H1 (cell line): Measurements from ENCODE around the gene CDH1. TPM values are rescaled to one million over a fixed set of nuclear protein-coding genes. Genes with fewer than 3 reads are reported as not detected.

Source experiments
- CTCF ChIA-PET: fragments of 300-600 bp; sonication (Branson Sonifier 250); formaldehyde crosslinking; loops from one replicate; lab custom pipeline; 2021; ENCODE audit not compliant: partially characterized antibody; lab: Charles Lee
- POLR2A ChIA-PET: fragments of 300-600 bp; sonication (Branson Sonifier 250); formaldehyde crosslinking; loops from one replicate; lab custom pipeline; 2021; ENCODE audit warnings: inconsistent platforms; ENCODE audit not compliant: partially characterized antibody; lab: Charles Lee
- DNase-seq, 2 experiments: peaks; one replicate each; pipeline versions ENCODE4 v3.0.0 to v3.0.0-alpha.2; 2010 to 2022; ENCODE audit warnings: low spot score in 2 of 2, low read depth in 1 of 2, mixed read lengths in 1 of 2
- FAIRE-seq: peaks from 2 replicates; lab custom pipeline; 2011; peaks lifted over from hg19 to GRCh38; lab: Jason Lieb, UNC
- H2AFZ ChIP-seq: 2 replicates; pipeline ENCODE4 v1.8.1; 2012; ENCODE audit warnings: low read length, inconsistent platforms
- H2AK5ac ChIP-seq: 2 replicates; pipeline ENCODE4 v1.6.1; 2013; ENCODE audit warnings: low read depth, low read length
- H2BK120ac ChIP-seq: replicated peaks from 2 replicates; pipeline ENCODE3; 2013; ENCODE audit warnings: low read depth, low read length, inconsistent platforms
- H2BK12ac ChIP-seq: 2 replicates; pipeline ENCODE4 v1.6.1; 2013; ENCODE audit warnings: low read depth, low read length
- H2BK15ac ChIP-seq: 2 replicates; pipeline ENCODE4 v1.6.1; 2013; ENCODE audit warnings: low read length
- H2BK20ac ChIP-seq: 2 replicates; pipeline ENCODE4 v1.6.1; 2013; ENCODE audit warnings: low read length
- H2BK5ac ChIP-seq: 2 replicates; pipeline ENCODE4 v1.6.1; 2013; ENCODE audit warnings: low read depth, low read length
- H3K14ac ChIP-seq: 2 replicates; pipeline ENCODE4 v1.6.1; 2013; ENCODE audit warnings: inconsistent platforms; ENCODE audit not compliant: insufficient read length
- H3K18ac ChIP-seq: 2 replicates; pipeline ENCODE4 v1.6.1; 2013; ENCODE audit warnings: low read length; ENCODE audit errors: extremely low read depth
- H3K23ac ChIP-seq: 2 replicates; pipeline ENCODE4 v1.6.1; 2013; ENCODE audit warnings: inconsistent platforms; ENCODE audit not compliant: insufficient read length
- H3K23me2 ChIP-seq: 2 replicates; pipeline ENCODE4 v1.6.1; 2013; ENCODE audit warnings: low read depth, low read length
- H3K27ac ChIP-seq: 2 replicates; pipeline ENCODE4 v1.6.1; 2011; ENCODE audit warnings: low read depth, low read length, inconsistent platforms
- H3K27me3 ChIP-seq, 4 experiments: replicated peaks in 1 of 4; 1 replicate in 1 of 4; 2 replicates in 3 of 4; pipeline versions ENCODE4 v1.6.1 to v1.8.1; 2011 to 2013; ENCODE audit warnings: low read length in 3 of 4, mild to moderate bottlenecking in 3 of 4, inconsistent platforms in 2 of 4, mixed read lengths in 2 of 4, moderate library complexity in 1 of 4; ENCODE audit not compliant: control insufficient read depth in 3 of 4, insufficient read depth in 3 of 4; ENCODE audit errors: extremely low read depth in 1 of 4
- H3K36me3 ChIP-seq, 4 experiments: 2 replicates each; pipeline versions ENCODE4 v1.6.1 to v1.8.1; 2011 to 2013; ENCODE audit warnings: mild to moderate bottlenecking in 4 of 4, low read length in 3 of 4, moderate library complexity in 2 of 4, control low read depth in 1 of 4, inconsistent platforms in 1 of 4; ENCODE audit not compliant: insufficient read depth in 4 of 4, control insufficient read depth in 2 of 4
- H3K4ac ChIP-seq: replicated peaks from 2 replicates; pipeline ENCODE3; 2013; ENCODE audit warnings: low read length, low read depth, mixed read lengths, inconsistent platforms; ENCODE audit not compliant: insufficient read length
- H3K4me1 ChIP-seq, 4 experiments: replicated peaks in 1 of 4; 1 replicate in 1 of 4; 2 replicates in 3 of 4; pipeline versions ENCODE4 v1.6.1 to v1.8.1; 2011 to 2013; ENCODE audit warnings: low read length in 3 of 4, inconsistent platforms in 2 of 4, mixed read lengths in 1 of 4; ENCODE audit not compliant: insufficient read depth in 4 of 4, control insufficient read depth in 3 of 4
- H3K4me2 ChIP-seq, 2 experiments: 2 replicates each; pipeline versions ENCODE4 v1.6.1 to v1.8.1; 2011 to 2013; ENCODE audit warnings: low read depth in 2 of 2, low read length in 2 of 2, control low read depth in 1 of 2, inconsistent platforms in 1 of 2, mild to moderate bottlenecking in 1 of 2; ENCODE audit not compliant: insufficient read depth in 1 of 2
- H3K4me3 ChIP-seq, 4 experiments: fragments of 200-600, 300-600 bp in 1 of 4; sonication (generic), shearing (Covaris generic), sonication (Bioruptor Twin) in 1 of 4; 2 replicates each; pipeline versions ENCODE4 v1.5.1 to v1.8.1; 2011 to 2016; ENCODE audit warnings: low read length in 4 of 4, low read depth in 3 of 4, control low read depth in 2 of 4, inconsistent platforms in 2 of 4, mild to moderate bottlenecking in 2 of 4, mixed read lengths in 1 of 4, moderate library complexity in 1 of 4; ENCODE audit not compliant: insufficient read depth in 2 of 4; ENCODE audit errors: extremely low read depth in 1 of 4
- H3K56ac ChIP-seq: replicated peaks from 2 replicates; pipeline ENCODE3; 2013; ENCODE audit warnings: low read depth, mild to moderate bottlenecking, mixed read lengths, low read length, inconsistent platforms; ENCODE audit not compliant: insufficient read length
- H3K79me1 ChIP-seq: 2 replicates; pipeline ENCODE4 v1.6.1; 2013; ENCODE audit warnings: low read depth, low read length, control low read depth
- H3K79me2 ChIP-seq, 2 experiments: 2 replicates each; pipeline versions ENCODE4 v1.6.1 to v1.8.1; 2012 to 2013; ENCODE audit warnings: low read length in 2 of 2, mild to moderate bottlenecking in 2 of 2, inconsistent platforms in 1 of 2; ENCODE audit not compliant: insufficient read depth in 2 of 2, control insufficient read depth in 1 of 2
- H3K9ac ChIP-seq, 4 experiments: replicated peaks in 1 of 4; 1 replicate in 1 of 4; 2 replicates in 3 of 4; pipeline versions ENCODE4 v1.6.1 to v1.8.1; 2011 to 2013; ENCODE audit warnings: low read depth in 3 of 4, low read length in 3 of 4, control low read depth in 2 of 4, mild to moderate bottlenecking in 2 of 4, moderate library complexity in 2 of 4, inconsistent platforms in 1 of 4; ENCODE audit errors: extremely low read depth in 1 of 4
- H3K9me3 ChIP-seq, 2 experiments: 2 replicates each; pipeline versions ENCODE4 v1.6.1 to v1.8.1; 2012 to 2013; ENCODE audit warnings: mild to moderate bottlenecking in 2 of 2, moderate library complexity in 2 of 2, control low read depth in 1 of 2, inconsistent platforms in 1 of 2, low read depth in 1 of 2, low read length in 1 of 2, mixed read lengths in 1 of 2; ENCODE audit not compliant: insufficient read depth in 2 of 2
- H4K20me1 ChIP-seq, 2 experiments: replicated peaks in 1 of 2; 2 replicates each; pipeline versions ENCODE3 to v1.8.1; 2011 to 2013; ENCODE audit warnings: inconsistent platforms in 2 of 2, low read length in 2 of 2, mild to moderate bottlenecking in 1 of 2; ENCODE audit not compliant: insufficient read depth in 2 of 2, control insufficient read depth in 1 of 2
- H4K5ac ChIP-seq: 2 replicates; pipeline ENCODE4 v1.6.1; 2013; ENCODE audit warnings: low read length, low read depth, mixed read lengths, inconsistent platforms; ENCODE audit not compliant: insufficient read length
- H4K8ac ChIP-seq: 2 replicates; pipeline ENCODE4 v1.8.0; 2013; ENCODE audit warnings: mild to moderate bottlenecking, moderate library complexity, low read length, inconsistent platforms; ENCODE audit not compliant: insufficient read depth; ENCODE audit errors: extremely low read depth
- H4K91ac ChIP-seq: replicated peaks from 2 replicates; pipeline ENCODE3; 2013; ENCODE audit warnings: low read length, mixed read lengths, inconsistent platforms; ENCODE audit not compliant: insufficient read length
- BCL11A ChIP-seq, 2 experiments: IDR thresholded peaks; one replicate each; pipeline ENCODE4 v1.6.1; 2011; ENCODE audit warnings: low read depth in 2 of 2, low read length in 2 of 2, mild to moderate bottlenecking in 2 of 2
- CBX5 ChIP-seq: fragments of 300-800, 300-1000 bp; sonication (generic); IDR thresholded peaks from 2 replicates; pipeline ENCODE4 v1.7.1; 2016; ENCODE audit warnings: antibody characterized with exemption, low read length, low read depth
- GTF2F1 ChIP-seq: IDR thresholded peaks from 2 replicates; pipeline ENCODE4 v1.6.1; 2012; ENCODE audit warnings: low read depth, low read length, improper control_type of control experiment, borderline replicate concordance
- HDAC6 ChIP-seq: IDR thresholded peaks from one replicate; pipeline ENCODE4 v1.7.1; 2012; ENCODE audit warnings: low read depth, mild to moderate bottlenecking, inconsistent platforms, low read length, moderate library complexity
- JUND ChIP-seq: IDR thresholded peaks from 2 replicates; pipeline ENCODE4 v1.6.1; 2011; ENCODE audit warnings: mild to moderate bottlenecking, improper control_type of control experiment, low read length
- RFX5 ChIP-seq: IDR thresholded peaks from 2 replicates; pipeline ENCODE4 v1.6.1; 2011; ENCODE audit warnings: low read depth, low read length, improper control_type of control experiment, borderline replicate concordance
- RNF2 ChIP-seq: fragments of 200-900, 300-1000 bp; sonication (generic); IDR thresholded peaks from 2 replicates; pipeline ENCODE4 v1.7.1; 2016; ENCODE audit warnings: borderline replicate concordance, low read depth, mild to moderate bottlenecking, antibody characterized with exemption, low read length; ENCODE audit not compliant: poor library complexity, severe bottlenecking; ENCODE audit errors: missing control alignments
- SIN3A ChIP-seq, 2 experiments: IDR thresholded peaks in 1 of 2; conservative IDR thresholded peaks in 1 of 2; 2 replicates each; pipeline ENCODE4 v1.6.1; 2011 to 2012; ENCODE audit warnings: low read length in 2 of 2, improper control_type of control experiment in 1 of 2, low read depth in 1 of 2, mild to moderate bottlenecking in 1 of 2
- SP2 ChIP-seq: IDR thresholded peaks from 2 replicates; pipeline ENCODE4 v1.6.1; 2012; ENCODE audit warnings: mild to moderate bottlenecking, low read length, inconsistent platforms
- WGBS, 2 experiments: shearing (Covaris generic) in 1 of 2; methylation state at CpG; one replicate each; pipeline versions ENCODE4 v1.1.6 to v1.1.7; 2013 to 2015; ENCODE audit warnings: low lambda C conversion rate in 2 of 2, mixed read lengths in 2 of 2, inconsistent platforms in 1 of 2, low coverage in 1 of 2, missing lambda C conversion rate in 1 of 2; ENCODE audit not compliant: insufficient replicate concordance in 2 of 2, insufficient coverage in 1 of 2, insufficient read length in 1 of 2; ENCODE audit errors: extremely low coverage in 1 of 2, missing lambda C conversion rate in 1 of 2; 5-methylcytosine and 5-hydroxymethylcytosine counted together
- polyA plus RNA-seq, 7 experiments: library from polyadenylated mRNA; depleted of rRNA in 3 of 7; stranded (reverse) in 5 of 7; unstranded in 2 of 7; fragments of >200 nt in 5 of 7; fragments of 200-250 nt in 2 of 7; gene quantifications; 1 replicate in 5 of 7; 2 replicates in 1 of 7; 4 replicates in 1 of 7; pipeline versions ENCODE4 v1.2.1 to v1.2.3, GENCODE V29; 2011 to 2013; ENCODE audit warnings: missing spikeins in 2 of 7, mixed read lengths in 2 of 7
- total RNA-seq: library from RNA; stranded (reverse); fragmentation: NEBNext Ultra II Directional; extraction: Animal tissue kit (Norgen Biotek cat#: 25700); gene quantifications from 2 replicates; pipeline ENCODE4 v1.2.1, GENCODE V29; 2021
- TF ChIP-seq, protein P1 (sequence below): IDR thresholded peaks from 2 replicates; pipeline ENCODE4 v1.6.1; 2012; ENCODE audit warnings: inconsistent platforms
- TF ChIP-seq, protein P2 (sequence below): IDR thresholded peaks from 2 replicates; pipeline ENCODE4 v1.6.1; 2012; ENCODE audit warnings: low read length, inconsistent platforms

Gene CDH1
- total and polyA plus RNA-seq, 2 of the 8 experiments (the other 6 are each of a cell fraction or from before 2014, with no cell fraction given) = 133 to 265 TPM

DNA sequence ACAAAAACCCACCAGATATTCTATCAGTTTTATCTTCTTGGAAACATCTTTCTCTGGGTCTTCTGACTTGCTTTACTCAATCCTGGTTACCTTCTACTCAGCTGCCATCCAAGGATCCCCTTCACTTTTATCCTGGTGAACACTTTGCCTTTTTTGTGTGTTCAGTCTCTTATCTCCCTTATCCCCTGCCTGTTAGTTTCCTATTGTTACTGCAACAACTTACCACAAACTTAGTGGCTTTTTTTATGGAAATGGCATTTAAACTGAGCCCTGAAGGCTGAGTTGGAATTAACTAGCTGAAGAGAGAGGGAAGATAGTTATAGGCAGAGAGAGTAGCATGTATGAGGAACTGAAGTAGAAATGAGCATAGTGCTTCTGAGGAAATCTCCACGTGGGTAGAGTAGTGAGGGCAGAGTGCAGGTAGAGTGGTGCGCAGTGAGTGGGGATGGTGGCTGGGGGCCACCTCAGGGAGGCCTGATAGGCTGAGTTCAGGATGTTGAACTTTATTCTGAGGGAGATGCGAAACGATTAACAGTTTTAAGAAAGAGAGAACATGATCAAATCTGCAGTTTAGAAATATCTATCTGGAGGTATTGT, 132.5 kb downstream of the CDH1 start:
- Histone ChIP-seq H3K4ac (no peak overlapping the region), H3K23ac (no peak overlapping the region), H3K56ac (no peak overlapping the region), H2BK20ac (no peak overlapping the region), H3K27me3 (no peaks in the 10 kb centered on the region), H4K20me1 (no peaks in the 10 kb centered on the region), H3K9me3 (no peaks in the 10 kb centered on the region), H4K91ac (no peak overlapping the region), H2BK12ac (no peak overlapping the region), H2BK15ac (0 out of 2 replicates have a peak overlapping the region, but pooled peaks have one; percentile 34), H3K18ac (no peak overlapping the region), H4K5ac (no peak overlapping the region), H2AFZ (no peak overlapping the region), H3K4me3 (no peak overlapping the region), H3K14ac (no peak overlapping the region), H2BK120ac (no peak overlapping the region), H3K4me1 (peaks cover 0 to 6% (median 3%) of the 10 kb centered on the region in 4 experiments; a peak in 3 of 7 replicates), H4K8ac (no peak overlapping the region), H3K23me2 (no peaks in the 10 kb centered on the region; the same call in 1 of the 2 replicates), H2AK5ac (no peak overlapping the region), H3K9ac (no peak overlapping the region), H3K79me2 (no peaks in the 10 kb centered on the region), H3K36me3 (no peaks in the 10 kb centered on the region), H2BK5ac (no peak overlapping the region), H3K4me2 (peak overlapping the region in 1 of 2 experiments; percentile 29; a peak in 1 of 4 replicates), H3K27ac (no peak overlapping the region), H3K79me1 (no peaks in the 10 kb centered on the region)
- ChIA-PET POLR2A (no interaction called here), CTCF (no interaction called here)
- DNase-seq = no peak
- WGBS, 2 experiments = 74% methylated on average over 4 of the region's 4 CpGs; no CpG with 5 or more reads in 1 of the 2 experiments
- no peak for FAIRE-seq
- TF ChIP-seq HDAC6 (no peak), BCL11A (IDR thresholded peaks at IDR 0.05; ENCODE audit: low read depth in 2 of 2, low read length in 2 of 2) (no peak), SP2 (no peak), SIN3A (conservative IDR thresholded peaks at IDR 0.05 in 1 of 2, IDR thresholded peaks at IDR 0.05 in 1 of 2; ENCODE audit: low read depth in 1 of 2, low read length in 2 of 2) (no peak), RFX5 (no peak), GTF2F1 (no peak), CBX5 (no peak), RNF2 (no peak), JUND (no peak)
- TF ChIP-seq, protein P1, sequence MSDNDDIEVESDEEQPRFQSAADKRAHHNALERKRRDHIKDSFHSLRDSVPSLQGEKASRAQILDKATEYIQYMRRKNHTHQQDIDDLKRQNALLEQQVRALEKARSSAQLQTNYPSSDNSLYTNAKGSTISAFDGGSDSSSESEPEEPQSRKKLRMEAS = no peak
- TF ChIP-seq, protein P2, sequence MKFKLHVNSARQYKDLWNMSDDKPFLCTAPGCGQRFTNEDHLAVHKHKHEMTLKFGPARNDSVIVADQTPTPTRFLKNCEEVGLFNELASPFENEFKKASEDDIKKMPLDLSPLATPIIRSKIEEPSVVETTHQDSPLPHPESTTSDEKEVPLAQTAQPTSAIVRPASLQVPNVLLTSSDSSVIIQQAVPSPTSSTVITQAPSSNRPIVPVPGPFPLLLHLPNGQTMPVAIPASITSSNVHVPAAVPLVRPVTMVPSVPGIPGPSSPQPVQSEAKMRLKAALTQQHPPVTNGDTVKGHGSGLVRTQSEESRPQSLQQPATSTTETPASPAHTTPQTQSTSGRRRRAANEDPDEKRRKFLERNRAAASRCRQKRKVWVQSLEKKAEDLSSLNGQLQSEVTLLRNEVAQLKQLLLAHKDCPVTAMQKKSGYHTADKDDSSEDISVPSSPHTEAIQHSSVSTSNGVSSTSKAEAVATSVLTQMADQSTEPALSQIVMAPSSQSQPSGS = no peak
